Right lobe of liver (tissue), 6 donors: ENCODE measurements around the gene SORBS2. TPM values are rescaled to one million over a fixed set of nuclear protein-coding genes. Genes with fewer than 3 reads are reported as not detected.
A peak's percentile ranks its signal among the peaks of the same experiment; 100 is the strongest.

Experiments used
- ATAC-seq, 4 donors: fragments of 200-7000 bp; cut with Tn5 transposase; one replicate each; pipeline ENCODE4 v1.9.1; 2020; ENCODE audit warnings: mild to moderate bottlenecking in 4 of 4, moderate library complexity in 4 of 4
- DNase-seq, 3 donors: peaks; one replicate each; pipeline ENCODE4 v3.0.0-alpha.2; 2020
- H3K27ac ChIP-seq, 3 donors: fragments of 200-600 bp; one replicate each; pipeline ENCODE4 v1.8.0; 2022
- H3K27me3 ChIP-seq, 2 donors: fragments of 200-600 bp; one replicate each; pipeline ENCODE4 v1.8.0; 2022
- H3K36me3 ChIP-seq, 4 donors: fragments of 200-600 bp; sonication (generic) in 1 of 4; one replicate each; pipeline versions ENCODE4 v1.5.1 to v1.8.0; 2017 to 2022; ENCODE audit warnings: control low read depth in 1 of 4
- H3K4me1 ChIP-seq, 4 donors: fragments of 200-600 bp; sonication (generic) in 1 of 4; one replicate each; pipeline versions ENCODE4 v1.5.1 to v1.8.0; 2017 to 2022; ENCODE audit warnings: control low read depth in 1 of 4
- H3K4me3 ChIP-seq, 3 donors: fragments of 200-600 bp; one replicate each; pipeline ENCODE4 v1.8.0; 2022
- H3K9me3 ChIP-seq, 4 donors: fragments of 200-600 bp; sonication (generic) in 1 of 4; one replicate each; pipeline versions ENCODE4 v1.5.1 to v1.8.0; 2017 to 2022; ENCODE audit warnings: control low read depth in 1 of 4
- CTCF ChIP-seq, 4 donors: fragments of 200-600 bp in 3 of 4; fragments of 450-650 bp in 1 of 4; IDR thresholded peaks; one replicate each; pipeline versions ENCODE4 v1.5.1 to v1.8.0; 2016 to 2022; ENCODE audit warnings: antibody characterized with exemption in 4 of 4, mild to moderate bottlenecking in 2 of 4
- POLR2A ChIP-seq: fragments of 450-650 bp; IDR thresholded peaks from one replicate; pipeline ENCODE4 v1.6.1; 2017; ENCODE audit warnings: antibody characterized with exemption, mild to moderate bottlenecking
- WGBS: methylation state at CpG from one replicate; pipeline ENCODE4 v1.1.6; 2018; ENCODE audit warnings: low coverage, low lambda C conversion rate; ENCODE audit not compliant: insufficient coverage; ENCODE audit errors: missing lambda C conversion rate; 5-methylcytosine and 5-hydroxymethylcytosine counted together
- intact Hi-C, 2 donors: fragments of 100-400 bp; cut with DNase I; formaldehyde crosslinking; loops; one replicate each; pipeline versions ENCODE4 v1.11.2 to v1.14.1; 2022
- total RNA-seq, 6 experiments: library from RNA; depleted of rRNA in 2 of 6; stranded (reverse); fragments of >200 nt in 2 of 6; fragmentation: NEBNext Ultra II Directional in 3 of 6; extraction: Animal tissue kit (Norgen Biotek cat#: 25700) in 3 of 6; gene quantifications; one replicate each; pipeline versions ENCODE4 v1.1.0 to v1.2.4, GENCODE V29; 2016 to 2023
- donor health status: DM: no; HTN: yes; CAD: no.
- donor health status: DM: no; HTN: no; CAD: no.
- donor health status: DM: no; HTN: no; CAD: no.
- donor health status: DM: no; HTN: yes; CAD: no.
- donor health status: DM: no; HTN: yes; CAD: no.

The SORBS2 gene
- total RNA-seq, 6 experiments from 2014 or later = 60.8 to 144 (median 107) TPM

DNA sequence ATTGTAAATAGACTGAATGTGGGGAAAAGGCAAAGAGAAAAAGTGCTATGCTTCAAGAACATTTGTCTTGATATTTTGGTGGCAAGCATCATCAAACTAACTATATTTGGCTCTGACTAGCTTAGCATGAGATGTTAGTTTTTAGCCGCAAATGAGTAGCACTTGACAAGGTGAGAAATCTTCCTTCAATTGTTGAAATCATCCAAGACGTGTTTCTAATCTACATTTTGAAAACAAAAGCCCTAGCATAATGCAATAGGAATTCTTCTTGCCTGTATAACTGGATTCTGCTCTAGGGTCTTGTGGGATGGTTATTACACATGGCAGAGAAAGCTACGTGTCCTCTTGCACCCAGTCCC, 92.5 kb downstream of the SORBS2 start:
- Histone ChIP-seq H3K36me3 (no peaks in the 10 kb centered on the region), H3K27ac (peak overlapping the region; percentile 72 to 97 (median 95)), H3K9me3 (no peaks in the 10 kb centered on the region), H3K4me1 (peaks cover 0 to 66% (median 9%) of the 10 kb centered on the region in 4 donors), H3K27me3 (no peaks in the 10 kb centered on the region), H3K4me3 (no peak overlapping the region)
- intact Hi-C loops = no loop called here
- DNase-seq (no peak), ATAC-seq (no peak)
- 47% methylated on average over 3 of the region's 3 CpGs for WGBS
- TF ChIP-seq POLR2A = no peak
- no peak for TF ChIP-seq CTCF (IDR thresholded peaks at IDR 0.05)

GRCh38 chr4:185718578-185719499, 93.2 kb downstream of the SORBS2 start:
- H3K27ac ChIP-seq = peak overlapping the region; percentile 72 to 97 (median 95)
- intact Hi-C loops = no loop called here
- WGBS = 40% methylated on average over 8 of the region's 8 CpGs

DNA sequence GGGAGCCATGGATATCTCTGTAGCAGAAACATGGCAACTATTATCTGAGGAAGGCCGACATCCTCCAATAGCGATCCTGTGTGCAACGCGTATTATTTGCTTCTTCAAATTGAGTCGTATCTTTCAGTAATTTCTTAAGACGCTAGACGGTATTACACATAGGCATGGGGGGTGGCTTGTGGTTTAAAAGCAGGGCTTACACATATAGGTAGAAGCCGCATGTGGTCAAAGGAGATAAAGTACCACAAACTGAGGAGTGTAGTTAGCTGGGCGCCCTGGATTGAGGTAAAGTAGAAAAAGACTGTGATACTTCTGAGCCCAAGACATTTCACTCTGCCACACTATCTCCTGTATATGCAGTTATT, 94.6 kb downstream of the SORBS2 start:
- H3K27ac ChIP-seq = peak overlapping the region; percentile 72 to 97 (median 95)
- no peaks in the 10 kb centered on the region for H3K9me3 ChIP-seq
- H3K36me3 ChIP-seq = no peaks in the 10 kb centered on the region
- DNase-seq (no peak), ATAC-seq (no peak)
- WGBS = 86% methylated on average over 8 of the region's 9 CpGs
- peaks cover 0 to 77% (median 18%) of the 10 kb centered on the region in 4 donors for H3K4me1 ChIP-seq
- no peaks in the 10 kb centered on the region for H3K27me3 ChIP-seq
- no peak for TF ChIP-seq CTCF (IDR thresholded peaks at IDR 0.05)
- no peak for TF ChIP-seq POLR2A
- H3K4me3 ChIP-seq = no peak overlapping the region
- intact Hi-C loops = no loop called here

More at GRCh38 chr4:185718578-185719499, 93.2 kb downstream of the SORBS2 start:
- peak; percentile 21 for TF ChIP-seq POLR2A
- TF ChIP-seq CTCF (IDR thresholded peaks at IDR 0.05) = no peak
- ATAC-seq = peak; percentile 49 to 67 (median 58)
- H3K4me3 ChIP-seq = no peak overlapping the region
- no peaks in the 10 kb centered on the region for H3K9me3 ChIP-seq
- DNase-seq = no peak
- H3K27me3 ChIP-seq = no peaks in the 10 kb centered on the region
- no peaks in the 10 kb centered on the region for H3K36me3 ChIP-seq
- peaks cover 0 to 72% (median 14%) of the 10 kb centered on the region in 4 donors for H3K4me1 ChIP-seq

- intact Hi-C loops = no loop called here
- no peak for DNase-seq
- ATAC-seq = peak in 2 of 4 donors; percentile 0 to 15
- no peak for TF ChIP-seq CTCF (IDR thresholded peaks at IDR 0.05)
- TF ChIP-seq POLR2A = no peak
- no peaks in the 10 kb centered on the region for H3K36me3 ChIP-seq
- H3K4me1 ChIP-seq = peaks cover 0 to 74% (median 18%) of the 10 kb centered on the region in 4 donors
- WGBS = 77% methylated on average over 15 of the region's 15 CpGs
- peak overlapping the region; percentile 72 to 97 (median 95) for H3K27ac ChIP-seq
- H3K27me3 ChIP-seq = no peaks in the 10 kb centered on the region
- H3K4me3 ChIP-seq = no peak overlapping the region
- H3K9me3 ChIP-seq = no peaks in the 10 kb centered on the region
Measured at GRCh38 chr4:185716577-185717376, 95.2 kb downstream of the SORBS2 start.
